NOMO-1 treated with dmso at 0.1 percent for 144 hours (cell line): ENCODE measurements around the gene FASN.

Experiments
- DNase-seq: peaks from one replicate; lab custom pipeline; 2025; ENCODE audit not compliant: unreplicated experiment; lab: John Stamatoyannopoulos, UW

FASN gene

GRCh38 chr17:82059272-82060000, 38.6 kb downstream of the FASN start:
- no peak for DNase-seq

- no peak for DNase-seq
Observed at GRCh38 chr17:82058855-82059249, 39.2 kb downstream of the FASN start.

- DNase-seq, result no peak
Observed at GRCh38 chr17:82058230-82058854, 39.7 kb downstream of the FASN start.

- no peak for DNase-seq
Observed at GRCh38 chr17:82056729-82057621, 41.1 kb downstream of the FASN start.

GRCh38 chr17:82055965-82056728, 41.9 kb downstream of the FASN start:
- DNase-seq, result no peak

GRCh38 chr17:82055023-82055964, 42.7 kb downstream of the FASN start:
- no peak for DNase-seq

- DNase-seq, result no peak
Observed at GRCh38 chr17:82054351-82055022, 43.5 kb downstream of the FASN start.

GRCh38 chr17:82053556-82054263, 44.3 kb downstream of the FASN start:
- DNase-seq, result no peak

GRCh38 chr17:82053130-82053529, 44.9 kb downstream of the FASN start:
- no peak for DNase-seq

GRCh38 chr17:82052638-82053059, 45.4 kb downstream of the FASN start:
- no peak for DNase-seq

- DNase-seq, result no peak
Observed at GRCh38 chr17:82051776-82052637, 46.0 kb downstream of the FASN start, which contains the start of the genes GPS1 and RFNG. GPS1 (plus strand) TSS chr17:82051898; CDS start chr17:82051932, 34 bp downstream. RFNG (minus strand) TSS chr17:82051811; CDS start chr17:82051766, 45 bp downstream.

- DNase-seq, result no peak
Observed at GRCh38 chr17:82050761-82051641, 47.0 kb downstream of the FASN start.

GRCh38 chr17:82050152-82050760, 47.8 kb downstream of the FASN start:
- no peak for DNase-seq

- DNase-seq, result no peak
Observed at GRCh38 chr17:82049521-82049971, 48.5 kb downstream of the FASN start.

GRCh38 chr17:82049106-82049505, 48.9 kb downstream of the FASN start:
- no peak for DNase-seq

- DNase-seq, result no peak
Observed at GRCh38 chr17:82048571-82048971, 49.5 kb downstream of the FASN start.
